ENCODE measurements around the gene FN3KRP.
"Not testable (repeated sequence)": the region's sequence is repeated elsewhere in the genome, so short reads cannot be mapped to it uniquely, and the experiment has no call there.

The FN3KRP gene

GRCh38 chr17:82743344-82744219 is 27.1 kb downstream of the FN3KRP start:
- DNase-seq (ENCODE audit: low read depth, low spot score): no peak

GRCh38 chr17:82744736-82745135 is 28.2 kb downstream of the FN3KRP start:
- peak; percentile 66 for DNase-seq (ENCODE audit: low read depth, low spot score)

GRCh38 chr17:82745524-82745923 is 29.0 kb downstream of the FN3KRP start:
- no peak for DNase-seq (ENCODE audit: low read depth, low spot score)

GRCh38 chr17:82748756-82749155 is 32.2 kb downstream of the FN3KRP start:
- DNase-seq (ENCODE audit: low read depth, low spot score): no peak

DNA sequence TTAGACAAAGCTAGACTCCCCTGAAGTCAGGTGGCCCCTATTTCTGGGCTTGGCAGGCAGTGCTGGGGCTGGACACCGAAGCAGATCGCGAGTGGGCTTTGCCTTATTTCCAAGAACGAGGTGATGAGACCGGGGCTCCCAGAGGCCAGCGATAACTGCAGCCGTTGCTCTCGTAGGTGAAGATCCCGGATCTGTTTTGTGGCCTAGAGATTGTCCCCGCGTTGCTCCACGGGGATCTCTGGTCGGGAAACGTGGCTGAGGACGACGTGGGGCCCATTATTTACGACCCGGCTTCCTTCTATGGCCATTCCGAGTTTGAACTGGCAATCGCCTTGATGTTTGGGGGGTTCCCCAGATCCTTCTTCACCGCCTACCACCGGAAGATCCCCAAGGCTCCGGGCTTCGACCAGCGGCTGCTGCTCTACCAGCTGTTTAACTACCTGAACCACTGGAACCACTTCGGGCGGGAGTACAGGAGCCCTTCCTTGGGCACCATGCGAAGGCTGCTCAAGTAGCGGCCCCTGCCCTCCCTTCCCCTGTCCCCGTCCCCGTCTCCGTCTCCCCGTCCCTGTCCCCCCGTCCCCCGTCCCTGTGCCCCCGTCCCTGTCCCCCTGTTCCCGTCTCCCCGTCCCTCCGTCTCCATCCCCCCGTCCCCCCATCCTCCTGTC is 33.9 kb downstream of the FN3KRP start:
- no peak for DNase-seq (ENCODE audit: low read depth, low spot score)

DNA sequence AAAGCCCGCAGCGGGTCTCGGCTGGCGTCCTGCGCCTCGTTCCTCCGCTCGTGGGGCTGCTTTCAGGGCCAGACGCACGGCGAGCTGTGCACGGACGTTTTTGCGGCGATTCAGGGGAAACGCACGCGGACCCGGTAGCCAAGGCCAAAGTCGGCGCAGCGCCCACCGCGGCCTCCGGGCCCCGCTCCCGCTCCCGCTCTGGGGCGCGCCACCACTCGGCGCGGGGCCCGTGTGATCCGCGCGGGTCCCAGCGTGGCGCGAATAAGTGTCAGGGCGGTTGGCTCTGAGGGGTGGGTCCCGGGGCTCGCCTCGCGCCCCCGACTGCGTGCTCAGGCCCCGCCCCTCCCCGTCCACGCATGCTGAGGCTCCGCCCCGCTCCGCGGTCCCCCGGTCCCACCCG is 34.7 kb downstream of the FN3KRP start:
- DNase-seq (ENCODE audit: low read depth, low spot score): peak; percentile 46

DNA sequence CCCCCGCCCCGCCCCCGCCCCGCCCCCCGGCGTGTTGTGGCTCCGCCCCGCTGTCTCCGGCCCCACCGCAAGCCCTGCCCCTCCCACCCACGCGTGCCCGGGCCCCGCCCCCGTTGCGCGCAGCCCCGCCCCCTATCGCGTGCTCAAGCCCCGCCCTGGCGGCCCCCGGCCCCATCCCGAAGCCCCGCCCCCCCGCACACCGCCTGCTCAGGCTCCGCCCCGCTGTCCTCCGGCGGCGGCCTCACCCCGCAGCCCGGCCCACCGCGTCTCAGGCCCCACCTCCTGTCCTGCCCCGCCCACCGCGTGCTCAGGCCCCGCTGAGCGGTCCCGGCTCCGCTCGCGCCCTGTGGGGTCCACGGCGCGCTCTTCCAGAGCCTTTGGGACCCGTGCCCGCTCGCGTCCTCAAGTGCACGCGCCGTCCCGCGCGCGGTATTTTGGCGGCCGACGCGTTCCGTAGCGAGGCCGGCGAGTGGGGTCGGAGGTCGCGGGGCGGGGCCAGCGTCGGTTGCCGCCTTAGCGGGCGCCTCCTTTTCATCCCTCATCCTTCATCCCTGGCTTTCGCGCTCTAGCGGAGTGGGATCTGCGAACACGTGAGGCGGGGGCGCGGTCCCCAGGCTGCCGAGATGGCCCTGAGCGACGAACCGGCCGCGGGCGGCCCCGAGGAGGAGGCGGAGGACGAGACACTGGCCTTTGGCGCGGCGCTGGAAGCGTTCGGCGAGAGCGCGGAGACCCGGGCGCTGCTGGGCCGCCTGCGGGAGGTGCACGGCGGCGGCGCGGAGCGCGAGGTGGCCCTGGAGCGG is 35.3 kb downstream of the FN3KRP start, which contains the start of gene TBCD:
TBCD (plus strand) TSS at position 495 of the 800 bp plus-strand sequence; CDS start at position 624, 129 bp downstream.
- DNase-seq (ENCODE audit: low read depth, low spot score): peak; percentile 90

- no peak for DNase-seq (ENCODE audit: low read depth, low spot score)
Measured at GRCh38 chr17:82752371-82753200, 36.1 kb downstream of the FN3KRP start.

DNA sequence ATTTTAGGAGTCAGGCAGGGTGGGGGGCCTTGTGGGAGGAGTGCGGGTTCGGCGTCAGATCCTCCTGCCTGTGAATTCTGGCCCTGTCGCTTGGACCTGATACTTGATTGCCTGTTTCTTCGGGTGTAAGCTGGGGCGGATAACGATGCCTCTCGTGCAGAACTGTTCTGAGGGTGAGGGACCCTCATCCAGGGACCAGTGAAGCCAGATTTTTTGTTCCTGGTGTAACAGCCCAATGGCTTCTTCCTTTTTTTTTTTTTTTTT is 36.6 kb downstream of the FN3KRP start:
- no peak for DNase-seq (ENCODE audit: low read depth, low spot score)

DNA sequence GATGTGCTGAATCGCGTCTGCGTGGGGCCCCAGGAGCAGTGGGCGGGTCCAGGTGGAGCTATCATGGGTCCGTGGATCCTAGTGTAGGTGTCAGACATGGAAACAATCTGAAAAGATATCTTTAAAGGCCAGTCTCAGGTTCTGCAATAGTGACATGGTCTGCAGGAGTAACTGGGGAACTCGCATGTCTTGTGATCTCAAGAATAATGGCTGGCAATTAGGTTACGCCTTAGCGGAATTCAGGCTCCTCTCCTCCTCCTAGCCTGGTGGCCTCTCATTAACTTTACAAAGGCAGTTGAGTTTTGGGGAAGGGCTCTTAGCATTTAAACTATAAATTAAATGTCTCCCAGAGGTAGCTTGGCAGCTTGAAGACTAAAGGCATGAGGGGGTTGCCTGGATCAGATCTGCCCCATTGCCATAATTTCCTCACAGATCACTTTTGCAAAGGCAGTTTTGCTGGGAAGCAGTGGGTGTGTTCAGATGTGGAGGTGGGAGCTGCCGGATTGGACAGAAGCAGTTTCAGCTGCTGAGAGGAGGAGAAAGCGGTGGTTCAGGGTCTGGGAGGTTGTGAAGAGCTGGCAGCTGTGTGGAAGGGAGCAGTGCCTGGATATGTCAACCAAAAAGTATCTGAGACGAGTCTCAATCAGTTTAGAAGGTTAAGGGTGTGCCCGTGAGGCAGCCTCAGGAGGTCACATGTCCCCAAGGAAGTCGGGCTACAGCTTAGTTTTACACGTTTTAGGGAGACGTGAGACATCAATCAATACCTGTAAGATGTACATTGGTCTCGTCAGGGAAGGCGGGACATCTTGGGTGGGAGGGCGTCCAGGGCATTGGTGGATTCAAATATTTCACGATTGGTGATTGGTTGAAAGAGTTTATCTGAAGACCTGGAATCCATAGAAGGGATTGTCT is 38.0 kb downstream of the FN3KRP start:
- peak; percentile 87 for DNase-seq (ENCODE audit: low read depth, low spot score)

DNA sequence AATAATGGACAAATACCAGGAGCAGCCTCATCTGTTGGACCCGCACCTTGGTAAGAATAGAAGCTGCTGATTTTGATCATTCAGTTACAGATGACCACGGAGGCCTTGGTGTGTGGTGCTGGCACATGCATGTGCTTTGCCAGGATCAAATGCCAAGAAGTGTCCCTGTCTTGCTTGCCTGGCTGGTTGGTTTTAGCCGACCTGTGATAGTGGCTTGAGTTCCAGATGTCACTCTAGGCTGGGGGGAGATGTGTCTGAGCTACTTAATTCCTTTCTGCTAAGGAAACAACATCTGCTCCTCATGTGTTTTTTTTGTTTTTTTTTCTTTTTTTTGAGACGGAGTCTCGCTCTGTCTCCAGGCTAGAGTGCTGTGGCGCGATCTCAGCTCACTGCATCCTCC is 39.7 kb downstream of the FN3KRP start:
- no peak for DNase-seq (ENCODE audit: low read depth, low spot score)

DNA sequence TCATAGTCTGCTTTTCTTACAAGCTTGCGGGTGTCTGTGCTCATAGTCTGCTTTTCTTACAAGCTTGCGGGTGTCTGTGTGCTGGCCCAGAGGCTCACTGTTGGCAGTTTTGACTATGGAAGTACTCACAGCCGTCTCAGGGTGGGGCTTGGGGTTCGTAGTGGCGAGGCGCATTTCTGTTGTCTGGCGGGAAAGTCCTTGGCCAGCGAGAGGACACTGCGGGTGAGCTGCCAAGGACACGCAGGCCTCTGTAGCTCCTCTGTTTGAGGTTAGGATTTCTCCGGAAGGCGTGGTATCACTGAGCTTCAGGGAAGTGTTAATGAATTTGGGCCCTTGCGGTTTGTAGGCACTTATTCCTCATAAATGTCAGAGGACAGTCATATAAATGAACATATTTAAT is 48.9 kb downstream of the FN3KRP start:
- no peak for DNase-seq (ENCODE audit: low read depth, low spot score)

GRCh38 chr17:82767041-82767754 is 50.7 kb downstream of the FN3KRP start:
- peak; percentile 53 for DNase-seq (ENCODE audit: low read depth, low spot score)

DNA sequence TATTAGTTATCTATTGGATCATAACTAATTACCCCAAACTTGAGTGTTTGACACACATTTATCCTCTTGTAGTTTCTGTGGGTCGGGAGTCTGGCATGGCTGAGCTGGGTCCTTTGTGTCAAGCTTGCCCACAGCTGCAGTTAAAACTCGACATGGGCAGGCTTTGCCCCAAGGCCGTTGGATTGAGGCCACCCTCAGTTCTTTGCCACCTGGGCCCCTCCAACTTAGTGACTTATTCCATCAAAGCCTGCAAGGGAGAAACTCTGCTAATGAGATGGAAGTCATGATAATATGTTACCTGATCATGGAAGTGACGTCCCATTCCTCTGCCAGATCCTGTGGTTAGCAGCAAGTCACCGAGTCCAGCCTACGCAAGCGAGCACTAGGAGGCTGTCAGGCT is 52.5 kb downstream of the FN3KRP start:
- no peak for DNase-seq (ENCODE audit: low read depth, low spot score)

- no peak for DNase-seq (ENCODE audit: low read depth, low spot score)
Measured at GRCh38 chr17:82772026-82772425, 55.5 kb downstream of the FN3KRP start.

DNA sequence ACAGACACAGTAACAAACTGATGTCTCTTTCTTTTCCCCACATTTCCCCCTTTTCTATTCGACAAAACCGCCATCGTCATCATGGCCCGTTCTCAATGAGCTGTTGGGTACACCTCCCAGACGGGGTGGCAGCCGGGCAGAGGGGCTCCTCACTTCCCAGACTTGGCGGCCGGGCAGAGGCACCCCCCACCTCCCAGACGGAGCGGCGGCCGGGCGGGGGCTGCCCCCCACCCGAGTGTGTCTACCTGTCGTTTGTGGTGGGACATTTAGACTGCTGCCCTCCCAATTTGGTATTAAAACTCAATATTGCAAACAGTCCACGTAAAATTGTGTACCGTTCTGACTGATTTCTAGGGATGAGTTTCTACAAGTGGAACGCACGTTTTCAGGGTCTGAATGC is 58.0 kb downstream of the FN3KRP start:
- not testable (repeated sequence) for DNase-seq (ENCODE audit: low read depth, low spot score)

GRCh38 chr17:82775001-82775823 is 58.7 kb downstream of the FN3KRP start:
- peak; percentile 86 for DNase-seq (ENCODE audit: low read depth, low spot score)

DNA sequence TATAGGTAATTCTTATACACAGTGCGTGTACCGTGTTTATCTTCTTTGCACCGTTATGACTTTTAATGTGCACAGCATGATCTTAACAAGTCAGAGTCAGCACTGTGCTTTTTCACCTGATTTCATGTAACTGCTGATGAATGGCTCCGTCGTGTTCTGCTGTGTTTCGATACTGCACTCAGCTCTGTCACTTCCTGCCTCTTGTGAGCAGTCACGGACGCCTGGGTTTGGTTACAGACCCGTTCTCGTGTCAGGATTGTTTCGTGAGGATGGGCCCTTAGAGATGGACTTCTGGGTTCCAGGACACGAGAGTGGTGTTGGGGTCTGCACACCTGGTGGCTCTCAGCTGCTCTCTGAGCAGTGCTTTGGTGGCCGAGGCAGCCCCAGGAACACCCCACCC is 59.9 kb downstream of the FN3KRP start:
- DNase-seq (ENCODE audit: low read depth, low spot score): no peak
